ENCODE results near the gene WWOX.

GRCh38 chr16:78128913-78129312 is 29.5 kb downstream of the WWOX start:
- TF ChIP-seq POLR2A (IDR thresholded peaks at IDR 0.05; ENCODE audit: extremely low read depth, insufficient read length), result no peak
- TF ChIP-seq CTCF (IDR thresholded peaks at IDR 0.05; ENCODE audit: low read depth, low read length), result no peak

Measured in NB4 (cell line).